Measurements from ENCODE around the gene PUSL1. TPM values are rescaled to one million over a fixed set of nuclear protein-coding genes. Genes with fewer than 3 reads are reported as not detected.
A peak's percentile ranks its signal among the peaks of the same experiment; 100 is the strongest.

Gene PUSL1
- total RNA-seq, 1 experiment from 2014 or later, result 18.9 TPM

DNA sequence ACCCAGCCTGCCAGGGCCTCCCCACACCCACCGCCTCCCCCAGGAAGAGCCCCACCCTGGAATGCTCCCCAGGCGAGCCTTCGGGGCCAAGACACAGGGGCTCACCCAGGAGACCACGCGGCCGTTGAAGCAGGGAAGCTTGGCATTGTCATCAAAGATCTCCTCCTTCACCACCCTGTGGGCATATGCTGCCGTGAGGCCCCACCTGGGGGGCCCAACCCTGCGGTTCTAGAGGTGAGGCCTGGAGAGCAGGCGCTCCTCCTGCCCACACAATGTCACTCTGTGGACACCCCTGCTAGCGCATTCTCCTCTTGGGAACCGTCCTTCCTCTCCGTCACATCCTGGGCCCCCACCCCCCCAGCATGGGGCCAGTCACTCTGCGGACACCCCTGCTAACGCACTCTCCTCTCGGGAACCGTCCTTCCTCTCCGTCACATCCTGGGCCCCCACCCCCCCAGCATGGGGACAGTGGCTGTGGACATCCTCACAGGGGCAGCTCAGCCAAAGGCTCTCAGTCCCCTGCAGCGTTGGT is 34.3 kb downstream of the PUSL1 start:
- peak overlapping the region; percentile 92 for H3K27ac ChIP-seq
- POLR2A ChIA-PET (ENCODE audit: unreplicated experiment), result no interaction called here
- H3K79me2 ChIP-seq (ENCODE audit: low read depth), result peaks cover 64% of the 10 kb centered on the region
- peaks cover 60% of the 10 kb centered on the region for H3F3A ChIP-seq (ENCODE audit: insufficient read depth, low read depth)
- H3K4me2 ChIP-seq, result peak overlapping the region; percentile 93; the same call in 1 of the 2 replicates
- no peaks in the 10 kb centered on the region for H3K27me3 ChIP-seq (ENCODE audit: insufficient read depth, low read depth)
- H3K36me3 ChIP-seq (ENCODE audit: low read depth), result peaks cover 10% of the 10 kb centered on the region; the same call in 1 of the 2 replicates
- no TSS peak for BruUV-seq (replicated peaks)
- no peaks in the 10 kb centered on the region for H3K9me2 ChIP-seq (ENCODE audit: insufficient read depth)
- H4K20me1 ChIP-seq (ENCODE audit: insufficient read depth), result no peaks in the 10 kb centered on the region
- intact Hi-C loops (cut with micrococcal nuclease; ENCODE audit: unreplicated experiment), result loop anchor here (10.0 kb wide), 1 partner anchor 92 kb away; the partner anchor contains the start of gene VWA1
- no peak for DNase-seq
- CTCF ChIA-PET, result interaction anchor here (0.6 kb wide), 1 partner anchor 33 kb away, joined by 3 read pairs; no protein-coding TSS in a partner anchor
- H3K9me3 ChIP-seq (ENCODE audit: insufficient read depth, low read depth), result no peaks in the 10 kb centered on the region
- TF ChIP-seq, protein P1, sequence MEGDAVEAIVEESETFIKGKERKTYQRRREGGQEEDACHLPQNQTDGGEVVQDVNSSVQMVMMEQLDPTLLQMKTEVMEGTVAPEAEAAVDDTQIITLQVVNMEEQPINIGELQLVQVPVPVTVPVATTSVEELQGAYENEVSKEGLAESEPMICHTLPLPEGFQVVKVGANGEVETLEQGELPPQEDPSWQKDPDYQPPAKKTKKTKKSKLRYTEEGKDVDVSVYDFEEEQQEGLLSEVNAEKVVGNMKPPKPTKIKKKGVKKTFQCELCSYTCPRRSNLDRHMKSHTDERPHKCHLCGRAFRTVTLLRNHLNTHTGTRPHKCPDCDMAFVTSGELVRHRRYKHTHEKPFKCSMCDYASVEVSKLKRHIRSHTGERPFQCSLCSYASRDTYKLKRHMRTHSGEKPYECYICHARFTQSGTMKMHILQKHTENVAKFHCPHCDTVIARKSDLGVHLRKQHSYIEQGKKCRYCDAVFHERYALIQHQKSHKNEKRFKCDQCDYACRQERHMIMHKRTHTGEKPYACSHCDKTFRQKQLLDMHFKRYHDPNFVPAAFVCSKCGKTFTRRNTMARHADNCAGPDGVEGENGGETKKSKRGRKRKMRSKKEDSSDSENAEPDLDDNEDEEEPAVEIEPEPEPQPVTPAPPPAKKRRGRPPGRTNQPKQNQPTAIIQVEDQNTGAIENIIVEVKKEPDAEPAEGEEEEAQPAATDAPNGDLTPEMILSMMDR (conservative IDR thresholded peaks at IDR 0.05), result no peak
- TF ChIP-seq EZH2 (IDR thresholded peaks at IDR 0.05; ENCODE audit: low read depth), result no peak
- peaks cover 51% of the 10 kb centered on the region for H3K4me1 ChIP-seq (replicated peaks; ENCODE audit: insufficient read depth)
- H2AFZ ChIP-seq, result no peak overlapping the region
- no peak overlapping the region for H3K4me3 ChIP-seq

DNA sequence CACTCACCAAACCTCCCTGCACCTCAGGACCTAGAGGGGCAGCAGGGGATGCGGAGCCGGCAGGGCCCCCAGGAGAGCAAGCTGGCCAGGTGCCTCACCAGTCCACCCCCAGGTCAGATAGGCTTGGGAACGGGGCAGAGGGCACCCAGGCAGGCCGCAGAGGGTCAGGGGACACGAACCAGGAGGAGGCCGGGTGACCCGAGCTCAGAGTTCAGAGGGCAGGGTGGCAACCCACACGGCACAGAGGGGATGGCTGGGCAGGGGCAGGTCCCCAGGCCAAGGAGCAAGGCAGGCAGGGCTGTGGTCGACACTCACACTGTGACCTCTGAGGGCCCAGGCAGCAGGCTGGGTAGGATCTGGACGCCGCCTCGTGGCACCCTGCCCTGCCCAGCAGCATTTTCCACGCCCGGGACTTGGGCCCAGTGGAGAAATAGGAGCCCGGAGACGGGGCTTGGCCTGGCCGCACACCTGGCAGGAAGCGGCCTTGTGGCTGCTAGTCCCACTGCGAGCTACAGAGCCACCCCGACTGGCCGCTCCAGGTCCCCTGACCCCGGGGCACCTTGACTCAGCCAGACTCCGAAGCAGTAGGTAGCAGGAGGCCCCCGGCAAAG is 35.5 kb downstream of the PUSL1 start:
- peaks cover 51% of the 10 kb centered on the region for H3K4me1 ChIP-seq (replicated peaks; ENCODE audit: insufficient read depth)
- H3K9me2 ChIP-seq (ENCODE audit: insufficient read depth), result no peaks in the 10 kb centered on the region
- peaks cover 76% of the 10 kb centered on the region for H3K79me2 ChIP-seq (ENCODE audit: low read depth)
- TSS peak; percentile 17 for BruUV-seq (replicated peaks)
- peak overlapping the region; percentile 93 for H3K4me2 ChIP-seq
- ChIA-PET POLR2A (ENCODE audit: unreplicated experiment) (interaction anchor here (0.6 kb wide), 1 partner anchor 31 kb away, joined by 6 read pairs; the partner anchor contains the start of gene AURKAIP1), CTCF (interaction anchor here (0.6 kb wide), 1 partner anchor 155 kb away, joined by 6 read pairs; no protein-coding TSS in a partner anchor)
- peaks cover 67% of the 10 kb centered on the region for H3F3A ChIP-seq (ENCODE audit: insufficient read depth, low read depth)
- H3K4me3 ChIP-seq, result peak overlapping the region; percentile 32; the same call in 1 of the 2 replicates
- H3K27me3 ChIP-seq (ENCODE audit: insufficient read depth, low read depth), result no peaks in the 10 kb centered on the region
- TF ChIP-seq, protein P1 (conservative IDR thresholded peaks at IDR 0.05), result no peak
- no peak for TF ChIP-seq EZH2 (IDR thresholded peaks at IDR 0.05; ENCODE audit: low read depth)
- peak overlapping the region; percentile 92 for H3K27ac ChIP-seq
- H4K20me1 ChIP-seq (ENCODE audit: insufficient read depth), result no peaks in the 10 kb centered on the region
- DNase-seq, result peak; percentile 88
- no peak overlapping the region for H2AFZ ChIP-seq
- intact Hi-C loops (cut with micrococcal nuclease; ENCODE audit: unreplicated experiment), result loop anchor here (1.0 to 10.0 kb wide), 5 partner anchors 13 to 161 kb away; partner anchors contain the start of genes TAS1R3 and VWA1
- no peaks in the 10 kb centered on the region for H3K9me3 ChIP-seq (ENCODE audit: insufficient read depth, low read depth)
- H3K36me3 ChIP-seq (ENCODE audit: low read depth), result peaks cover 10% of the 10 kb centered on the region; the same call in 1 of the 2 replicates

DNA sequence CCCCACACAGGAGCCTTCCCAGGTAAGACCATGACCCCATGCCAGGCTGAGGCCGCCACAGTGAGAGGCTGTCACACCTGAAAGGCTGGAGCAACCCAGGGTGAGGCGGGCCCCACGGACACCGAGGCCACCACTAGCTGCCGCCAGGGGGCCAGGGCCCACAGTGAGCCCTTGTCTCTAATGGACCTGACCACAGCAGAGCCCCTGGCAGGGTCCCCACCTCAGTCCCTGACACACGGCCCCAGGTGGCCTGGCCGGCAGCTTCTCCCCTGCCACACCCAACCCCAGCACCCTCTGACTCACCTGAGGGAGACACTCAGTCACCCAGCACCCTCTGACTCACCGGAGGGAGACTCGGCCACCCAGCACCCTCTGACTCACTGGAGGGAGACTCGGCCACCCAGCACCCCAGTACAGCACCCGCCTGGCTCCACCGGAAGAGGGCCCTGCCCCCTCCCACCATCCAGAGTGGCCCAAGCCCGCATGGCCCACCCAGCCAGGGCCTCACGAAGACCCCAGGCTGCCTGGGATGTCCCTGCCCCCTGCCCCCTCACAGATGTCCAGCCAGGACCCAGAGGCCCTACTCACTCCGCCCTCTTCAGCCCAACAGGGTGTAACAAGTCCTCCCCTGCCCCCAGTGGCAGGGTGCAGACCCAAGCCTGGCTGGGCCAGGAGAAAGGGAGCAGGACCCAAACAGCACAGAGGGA is 36.4 kb downstream of the PUSL1 start:
- BruUV-seq (replicated peaks), result no TSS peak
- Histone ChIP-seq H3K4me2 (peak overlapping the region; percentile 93), H4K20me1 (ENCODE audit: insufficient read depth) (no peaks in the 10 kb centered on the region), H3F3A (ENCODE audit: insufficient read depth, low read depth) (peaks cover 67% of the 10 kb centered on the region), H3K9me2 (ENCODE audit: insufficient read depth) (no peaks in the 10 kb centered on the region), H2AFZ (no peak overlapping the region), H3K4me3 (peak overlapping the region; percentile 85; the same call in 1 of the 2 replicates), H3K4me1 (replicated peaks; ENCODE audit: insufficient read depth) (peaks cover 51% of the 10 kb centered on the region), H3K9me3 (ENCODE audit: insufficient read depth, low read depth) (no peaks in the 10 kb centered on the region), H3K36me3 (ENCODE audit: low read depth) (peaks cover 10% of the 10 kb centered on the region; the same call in 1 of the 2 replicates), H3K79me2 (ENCODE audit: low read depth) (peaks cover 76% of the 10 kb centered on the region), H3K27ac (peak overlapping the region; percentile 92), H3K27me3 (ENCODE audit: insufficient read depth, low read depth) (no peaks in the 10 kb centered on the region)
- peak; percentile 96 to 98 for DNase-seq
- CTCF ChIA-PET, result interaction anchor here (0.6 kb wide), 1 partner anchor 154 kb away, joined by 6 read pairs; no protein-coding TSS in a partner anchor
- intact Hi-C loops (cut with micrococcal nuclease; ENCODE audit: unreplicated experiment), result loop anchor here (1.0 to 10.0 kb wide), 6 partner anchors 14 to 160 kb away; partner anchors contain the start of genes TAS1R3, UBE2J2 and VWA1
- TF ChIP-seq, protein P1 (conservative IDR thresholded peaks at IDR 0.05), result peak; percentile 79
- TF ChIP-seq EZH2 (IDR thresholded peaks at IDR 0.05; ENCODE audit: low read depth), result no peak
- POLR2A ChIA-PET (ENCODE audit: unreplicated experiment), result no interaction called here
